ENCODE measurements around the gene ZCCHC7.
"Not testable (repeated sequence)": the region's sequence is repeated elsewhere in the genome, so short reads cannot be mapped to it uniquely, and the experiment has no call there.

Gene ZCCHC7

DNA sequence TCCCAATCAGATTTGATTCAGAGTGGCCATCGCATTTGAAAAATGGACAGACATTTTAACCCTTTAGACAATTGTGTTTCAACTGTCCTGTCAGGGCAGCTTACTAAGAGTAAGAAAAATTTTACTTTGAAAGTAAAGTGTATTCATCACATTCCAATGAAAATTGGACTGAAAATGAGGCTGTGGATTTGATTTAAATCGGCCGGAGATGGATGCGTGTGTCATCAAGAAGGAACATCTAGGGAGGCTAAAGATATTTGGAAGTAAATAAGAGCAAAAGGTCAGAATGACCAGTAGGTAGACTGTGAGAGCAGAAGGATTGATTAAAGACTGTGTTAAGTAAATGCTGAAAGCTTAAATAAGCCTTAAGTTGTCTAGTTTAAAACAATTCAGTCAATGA is 1.5 kb downstream of the ZCCHC7 start:
- DNase-seq, result no peak

DNA sequence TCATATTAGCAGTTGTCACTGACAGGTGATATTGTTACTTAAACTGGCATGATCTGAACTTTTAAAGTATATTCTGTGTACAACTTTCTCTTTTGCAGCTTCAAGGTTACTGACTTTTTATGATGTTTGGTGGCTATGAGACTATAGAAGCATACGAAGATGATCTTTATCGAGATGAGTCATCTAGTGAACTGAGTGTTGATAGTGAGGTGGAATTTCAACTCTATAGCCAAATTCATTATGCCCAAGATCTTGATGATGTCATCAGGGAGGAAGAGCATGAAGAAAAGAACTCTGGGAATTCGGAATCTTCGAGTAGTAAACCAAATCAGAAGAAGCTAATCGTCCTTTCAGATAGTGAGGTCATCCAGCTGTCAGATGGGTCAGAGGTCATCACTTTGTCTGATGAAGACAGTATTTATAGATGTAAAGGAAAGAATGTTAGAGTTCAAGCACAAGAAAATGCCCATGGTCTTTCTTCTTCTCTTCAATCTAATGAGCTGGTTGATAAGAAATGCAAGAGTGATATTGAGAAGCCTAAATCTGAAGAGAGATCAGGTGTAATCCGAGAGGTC is 5.9 kb downstream of the ZCCHC7 start:
- DNase-seq, result no peak

DNA sequence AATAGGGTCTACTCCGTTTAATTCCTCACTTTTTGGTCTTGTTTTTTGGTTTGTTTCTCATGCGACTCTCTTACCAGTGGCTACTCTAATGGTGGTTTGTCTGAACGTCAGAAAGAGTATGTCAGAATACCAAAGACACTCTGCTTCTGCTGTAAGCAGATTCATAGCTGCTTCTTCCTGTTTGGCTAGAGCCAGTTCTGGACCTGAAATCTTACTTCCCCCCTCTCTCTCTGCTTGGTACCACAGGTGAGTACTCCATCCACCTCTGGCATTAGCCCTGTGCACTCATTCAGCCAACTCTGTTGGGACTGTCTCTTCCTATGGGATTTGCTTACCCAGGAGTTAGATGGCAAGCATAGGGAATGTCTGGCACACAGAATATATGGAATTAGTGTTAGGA is 6.6 kb downstream of the ZCCHC7 start:
- DNase-seq, result no peak

DNA sequence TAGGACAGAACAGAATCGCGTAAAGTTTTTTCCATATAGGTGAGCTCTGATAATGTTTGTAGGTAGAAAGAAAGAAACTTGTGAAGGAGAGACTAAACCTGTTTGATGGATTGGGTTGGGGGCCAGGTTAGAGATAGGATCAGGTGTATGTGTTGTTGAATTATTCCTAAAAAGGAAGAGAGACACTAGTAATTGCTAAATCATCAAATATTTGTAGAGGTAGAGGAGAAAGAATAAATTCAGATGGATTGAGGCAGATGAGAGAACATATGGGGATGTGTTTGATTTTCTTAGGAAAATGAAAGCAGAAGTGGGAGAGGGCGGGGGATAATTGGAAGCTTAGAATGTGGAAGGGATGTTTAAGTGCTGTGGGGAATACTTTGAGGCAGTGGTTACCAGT is 7.7 kb downstream of the ZCCHC7 start:
- DNase-seq, result no peak

DNA sequence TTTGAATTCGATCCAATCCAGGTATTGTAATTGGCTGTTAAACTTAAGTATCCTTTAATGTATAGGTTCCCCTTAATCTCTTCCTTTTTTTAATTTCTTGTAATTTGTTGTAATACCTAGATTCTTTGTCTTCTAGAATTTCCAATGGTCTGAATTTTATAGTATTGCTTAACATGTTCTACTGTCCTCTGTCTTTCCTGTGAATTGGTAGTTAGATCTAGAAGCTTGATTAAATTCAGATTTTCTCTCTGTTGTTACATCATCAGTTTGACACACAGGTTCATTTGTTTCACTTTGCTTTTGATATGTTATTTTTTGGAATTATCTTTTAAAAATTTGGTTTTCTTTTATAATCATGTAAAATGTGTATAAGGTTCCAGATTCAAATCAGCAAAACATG is 13.8 kb downstream of the ZCCHC7 start:
- no peak for DNase-seq

DNA sequence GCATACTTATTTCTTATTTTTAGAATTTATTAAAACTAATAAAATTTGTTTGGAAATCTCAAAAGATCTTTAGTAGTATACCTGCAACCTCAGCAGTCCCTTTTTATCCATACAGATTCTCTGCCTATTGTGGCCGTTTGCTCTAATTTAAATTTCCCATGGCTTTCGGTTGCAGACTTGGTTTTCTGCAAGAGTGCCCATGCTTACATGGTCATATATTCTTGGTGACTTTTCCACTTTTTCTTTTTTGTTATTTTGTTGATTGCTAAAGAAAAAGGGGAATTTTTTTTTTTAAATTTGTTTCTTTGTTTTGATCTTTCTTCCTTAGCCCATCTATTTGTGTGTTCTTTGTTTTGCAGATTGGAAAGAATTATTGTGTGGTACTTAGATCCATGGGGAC is 20.6 kb downstream of the ZCCHC7 start:
- DNase-seq, result no peak

DNA sequence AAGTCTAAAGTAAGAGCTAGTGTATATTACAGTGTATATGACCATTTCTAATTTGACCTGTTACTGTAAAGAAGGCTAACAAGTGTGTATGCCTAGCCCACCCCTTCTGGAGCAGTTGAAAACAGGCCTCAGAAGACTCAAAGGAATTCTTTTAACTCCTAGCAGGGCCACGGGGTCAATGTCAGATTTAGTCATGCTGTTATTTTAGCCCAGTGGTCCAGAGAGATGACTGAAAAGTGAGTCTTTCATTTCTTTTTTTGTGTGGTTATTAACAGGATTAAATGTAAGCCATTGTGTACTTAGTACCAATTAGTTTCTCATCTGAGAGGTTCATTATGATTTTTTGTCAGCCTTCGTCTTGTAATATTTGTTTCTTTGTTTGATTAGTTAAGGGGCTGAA is 24.4 kb downstream of the ZCCHC7 start:
- DNase-seq, result no peak

DNA sequence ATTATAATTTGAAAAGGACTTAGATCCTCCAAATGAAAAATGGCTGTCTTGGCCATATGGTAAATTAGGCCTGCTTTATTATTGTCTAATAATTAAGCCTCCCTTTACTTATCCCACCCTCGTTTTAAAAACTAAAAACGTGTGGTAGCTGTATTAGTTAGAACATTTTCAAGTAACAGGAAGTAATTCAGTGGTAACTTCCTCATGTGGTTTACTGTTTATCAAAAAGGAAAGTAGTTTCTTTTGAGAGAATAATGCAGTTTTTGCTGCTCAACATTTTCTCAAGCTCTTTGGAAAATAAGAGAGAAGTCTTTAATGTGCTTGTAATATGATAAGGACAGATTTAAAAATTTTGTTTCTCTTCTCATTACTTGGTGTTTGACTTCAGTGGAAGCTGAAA is 26.0 kb downstream of the ZCCHC7 start:
- no peak for DNase-seq

DNA sequence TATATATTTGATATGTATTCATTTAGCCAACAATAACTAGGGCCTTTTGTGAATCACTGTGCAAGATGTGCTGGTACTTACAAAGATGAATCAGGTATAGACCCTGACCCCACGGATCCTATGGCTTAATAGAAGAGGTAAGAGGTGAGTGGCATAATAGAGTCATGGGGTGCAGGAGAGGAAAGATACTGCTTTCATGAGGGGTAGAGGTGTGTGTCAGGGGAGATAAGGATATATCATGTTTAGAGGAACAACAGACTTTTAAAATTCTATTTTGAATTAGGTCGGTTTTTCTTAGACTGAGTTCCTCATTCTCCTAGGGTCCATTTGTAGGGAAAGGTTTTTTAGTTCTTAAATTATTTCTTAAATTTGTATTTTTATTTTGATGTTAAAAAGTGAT is 27.8 kb downstream of the ZCCHC7 start:
- DNase-seq, result no peak

DNA sequence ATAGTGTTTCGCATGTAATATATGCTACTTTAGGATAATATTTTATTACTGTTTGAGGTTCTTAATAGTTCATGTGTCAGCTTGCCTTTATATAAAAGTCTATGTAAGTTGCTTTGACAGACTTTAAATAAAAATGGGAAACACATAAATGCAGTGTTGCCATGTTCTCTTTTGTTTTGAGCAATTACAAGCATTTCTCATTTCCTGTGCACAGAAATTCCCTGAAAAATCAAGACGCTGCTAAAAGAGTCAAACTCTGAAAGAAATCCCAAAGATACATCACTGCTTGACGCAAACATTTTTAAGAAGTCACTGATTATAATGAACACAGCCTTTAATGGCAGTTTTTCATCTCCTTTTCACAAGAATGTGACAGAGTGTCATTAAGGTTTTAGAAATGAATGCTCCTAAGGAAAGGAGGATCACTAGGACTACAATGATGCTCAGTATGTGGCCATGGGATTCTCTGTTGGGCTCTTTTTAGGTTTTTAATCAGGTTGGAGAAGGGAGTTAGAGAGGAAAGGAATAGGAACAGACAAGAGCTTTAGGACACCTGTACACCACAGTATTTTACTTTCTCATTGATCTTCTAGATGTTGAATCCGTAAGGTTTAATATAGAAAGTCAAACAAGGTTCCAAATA is 29.4 kb downstream of the ZCCHC7 start:
- no peak for DNase-seq

DNA sequence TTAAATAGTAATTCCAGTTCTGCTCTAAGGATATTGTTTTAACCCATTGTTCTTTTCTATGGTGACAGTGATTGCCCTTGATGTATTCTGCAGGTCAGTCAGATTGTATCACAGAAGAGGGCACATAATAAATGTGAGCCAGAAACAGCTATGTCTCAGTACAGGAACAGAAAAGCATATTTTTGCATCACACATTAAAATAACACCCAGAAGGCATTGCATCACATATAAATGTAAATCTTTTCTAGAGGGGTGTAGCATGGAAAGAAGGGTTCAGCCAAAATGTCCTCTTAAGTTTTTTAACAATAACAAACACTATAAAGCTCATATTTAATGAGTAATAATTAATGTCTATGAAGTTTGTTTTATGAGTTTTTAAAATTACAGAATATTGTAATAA is 30.0 kb downstream of the ZCCHC7 start:
- no peak for DNase-seq

DNA sequence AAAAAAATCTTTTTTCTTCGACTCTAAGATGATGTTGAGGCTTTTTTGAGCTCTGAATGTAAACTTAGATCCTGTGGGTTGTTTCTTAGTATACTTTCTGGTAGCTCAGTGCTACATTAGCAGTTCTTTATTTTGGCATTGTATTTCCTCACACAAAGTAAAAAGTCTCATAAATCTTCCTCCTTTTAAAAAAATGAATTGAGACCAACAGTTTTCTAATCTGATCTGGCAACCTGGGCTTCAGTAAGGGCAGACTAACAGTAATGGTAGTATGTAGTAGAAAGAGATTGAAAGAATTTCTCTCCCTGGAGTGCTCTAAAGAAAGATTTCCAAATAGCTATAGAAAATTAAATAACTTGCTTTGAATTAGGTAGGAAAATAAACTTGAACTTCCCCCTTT is 31.4 kb downstream of the ZCCHC7 start:
- no peak for DNase-seq

DNA sequence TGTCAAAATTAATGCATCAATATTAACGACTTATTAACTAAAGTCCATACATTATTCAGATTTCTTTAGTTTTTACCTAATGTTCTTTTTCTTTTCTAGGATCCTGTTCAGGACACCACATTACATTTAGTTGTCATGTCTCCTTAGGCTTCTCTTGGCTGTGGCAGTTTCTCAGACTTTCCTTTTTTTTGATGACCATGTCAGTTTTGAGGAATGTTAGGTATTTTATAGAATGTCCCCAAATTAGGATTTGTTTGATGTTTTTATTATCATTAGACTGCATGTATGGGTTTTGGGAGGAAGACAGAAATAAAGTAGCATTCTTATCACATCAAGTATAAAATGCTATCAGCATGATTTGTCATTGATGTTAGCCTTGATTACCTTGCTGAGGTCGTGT is 32.0 kb downstream of the ZCCHC7 start:
- no peak for DNase-seq

DNA sequence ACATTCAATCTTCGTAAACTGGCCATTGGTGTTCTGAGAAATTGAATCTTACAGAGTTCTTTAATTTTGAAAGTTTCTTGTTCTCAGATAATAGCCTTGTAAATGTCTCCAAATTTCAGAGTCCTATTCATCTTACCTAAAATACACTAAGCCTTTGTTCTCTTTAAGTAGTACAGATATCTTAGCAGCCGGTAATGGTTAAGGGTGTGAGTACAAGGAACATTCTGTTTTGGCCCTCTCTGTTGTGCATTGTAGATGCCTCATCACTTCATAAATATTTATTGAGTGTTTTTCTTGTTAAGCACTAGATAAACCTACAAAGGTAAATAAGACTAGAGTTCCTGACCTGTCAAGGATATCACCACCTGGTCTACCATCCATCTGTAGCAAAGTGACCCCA is 35.2 kb downstream of the ZCCHC7 start:
- no peak for DNase-seq

DNA sequence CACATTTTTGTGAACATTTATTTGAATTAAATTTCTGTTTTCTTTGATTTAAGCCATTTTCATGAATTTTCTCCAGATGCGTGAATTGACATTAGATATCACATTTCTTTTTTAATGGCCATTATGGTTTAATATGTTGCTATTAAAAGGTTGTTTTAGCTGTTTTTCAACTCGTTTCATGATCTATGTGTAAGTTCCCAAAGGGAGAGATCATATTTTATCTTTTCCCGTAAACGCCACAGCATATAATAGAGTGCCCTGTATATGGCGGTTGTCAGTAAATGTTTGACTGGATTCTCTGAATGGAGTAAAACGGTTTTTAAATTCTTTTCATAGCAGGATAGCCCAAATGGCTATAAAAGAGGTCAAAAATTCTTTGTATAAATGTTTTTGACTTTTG is 35.8 kb downstream of the ZCCHC7 start:
- DNase-seq, result no peak

DNA sequence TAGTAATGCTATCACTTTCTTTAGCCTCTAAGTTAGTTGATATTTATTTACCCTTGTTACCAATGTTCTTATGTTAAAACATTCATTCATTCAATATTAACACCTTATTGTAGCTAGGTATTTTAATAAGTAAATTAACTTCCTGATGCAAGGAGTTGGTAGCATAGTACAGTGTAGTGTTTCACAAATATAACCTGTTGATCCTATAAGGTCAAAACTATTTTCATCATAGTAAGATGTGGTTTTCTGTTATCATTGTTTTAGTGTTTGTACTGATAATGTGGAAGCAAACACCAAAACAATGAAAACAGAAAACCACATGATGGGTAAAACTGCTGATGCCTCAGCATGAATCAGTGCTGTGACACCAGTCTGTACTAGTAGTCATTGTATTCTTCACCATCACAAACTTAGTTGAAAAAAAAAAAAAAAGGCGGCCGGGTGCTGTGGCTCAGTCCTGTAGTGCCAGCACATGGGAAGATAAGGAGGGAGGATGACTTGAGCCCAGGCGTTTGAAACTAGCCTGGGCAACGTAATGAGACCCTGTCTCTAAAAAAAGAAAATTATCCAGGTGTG is 36.5 kb downstream of the ZCCHC7 start:
- no peak for DNase-seq

DNA sequence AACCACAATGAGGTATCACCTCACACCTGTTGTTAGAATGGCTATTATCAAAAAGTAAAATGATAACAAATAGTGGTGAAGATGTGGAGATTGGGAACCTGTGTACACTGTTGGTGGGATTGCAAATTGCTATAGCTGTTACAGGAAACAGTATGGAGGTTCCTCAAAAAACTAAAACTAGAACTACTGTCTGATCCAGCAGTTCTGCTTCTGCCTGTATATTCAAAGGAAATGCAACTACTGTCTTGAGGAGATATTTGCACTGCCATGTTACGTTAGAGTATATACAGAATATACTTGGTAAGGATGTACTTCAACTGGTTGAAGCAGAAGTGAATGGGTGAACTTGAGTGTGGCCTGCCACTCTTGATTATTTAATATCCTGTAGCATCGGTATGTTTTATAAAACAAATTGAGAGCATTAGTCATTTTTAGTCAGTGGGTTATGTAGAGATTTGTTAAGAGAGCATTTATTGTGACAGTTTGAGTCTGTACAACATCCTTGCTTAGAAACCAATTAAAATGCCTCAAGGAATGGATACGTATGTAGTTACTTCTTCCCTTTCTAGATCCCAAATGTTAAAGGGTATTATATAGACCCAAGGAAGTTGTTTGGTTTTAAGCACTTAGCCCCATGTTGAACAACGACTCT is 37.5 kb downstream of the ZCCHC7 start:
- DNase-seq, result no peak

DNA sequence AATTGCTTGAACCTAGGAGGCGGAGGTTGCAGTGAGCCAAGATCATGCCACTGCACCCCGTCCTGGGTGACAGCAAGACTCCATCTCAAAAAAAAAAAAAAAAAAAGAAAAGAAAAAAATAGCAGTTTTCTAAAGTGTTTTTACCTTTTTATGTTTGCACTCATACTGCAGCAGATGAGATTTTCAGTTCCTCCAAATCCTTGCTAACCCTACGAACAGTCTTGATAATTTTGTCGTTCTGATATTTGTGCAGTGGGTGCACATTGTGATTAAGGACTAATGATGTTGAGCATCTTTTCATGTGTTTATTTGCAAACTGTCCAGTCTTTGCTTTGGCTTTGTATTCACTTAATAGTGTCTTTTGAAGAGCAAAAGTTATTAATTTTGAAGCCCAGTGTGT is 42.9 kb downstream of the ZCCHC7 start:
- no peak for DNase-seq

DNA sequence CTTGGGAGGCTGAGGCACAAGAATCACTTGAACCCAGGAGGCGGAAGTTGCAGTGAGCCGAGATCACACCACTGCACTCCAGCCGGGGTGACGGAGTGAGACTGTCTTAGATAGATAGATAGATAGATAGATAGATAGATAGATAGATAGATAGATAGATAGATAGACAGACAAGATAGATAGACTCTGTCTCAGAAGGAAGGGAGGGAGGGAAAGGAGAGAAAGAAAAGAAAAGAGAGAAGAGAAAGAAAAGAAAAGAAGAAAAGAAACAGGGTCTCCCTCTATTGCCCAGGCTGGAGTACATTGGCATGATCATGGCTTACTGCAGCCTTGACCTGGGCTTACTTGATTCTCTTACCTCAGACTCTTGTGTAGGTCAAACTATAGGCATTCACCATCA is 44.0 kb downstream of the ZCCHC7 start:
- not testable (repeated sequence) for DNase-seq

DNA sequence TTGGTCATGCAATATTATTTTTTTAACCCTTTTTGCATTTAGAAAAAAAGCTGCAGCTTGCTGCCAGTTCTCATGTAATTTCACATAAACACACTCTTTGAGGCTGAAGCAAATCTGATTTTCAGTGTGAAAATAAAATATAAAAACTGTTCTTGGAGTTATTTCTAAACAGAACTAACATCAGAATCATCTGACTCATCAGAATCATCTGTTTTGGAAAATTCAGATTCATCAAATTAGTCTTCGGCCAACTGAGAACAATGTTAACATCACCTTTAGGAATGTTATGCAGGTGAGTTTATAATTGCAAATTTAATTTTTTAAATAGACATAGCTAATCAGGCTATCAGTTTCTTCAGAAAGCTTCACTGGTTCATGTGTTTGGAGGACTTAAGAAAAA is 45.3 kb downstream of the ZCCHC7 start:
- no peak for DNase-seq

DNA sequence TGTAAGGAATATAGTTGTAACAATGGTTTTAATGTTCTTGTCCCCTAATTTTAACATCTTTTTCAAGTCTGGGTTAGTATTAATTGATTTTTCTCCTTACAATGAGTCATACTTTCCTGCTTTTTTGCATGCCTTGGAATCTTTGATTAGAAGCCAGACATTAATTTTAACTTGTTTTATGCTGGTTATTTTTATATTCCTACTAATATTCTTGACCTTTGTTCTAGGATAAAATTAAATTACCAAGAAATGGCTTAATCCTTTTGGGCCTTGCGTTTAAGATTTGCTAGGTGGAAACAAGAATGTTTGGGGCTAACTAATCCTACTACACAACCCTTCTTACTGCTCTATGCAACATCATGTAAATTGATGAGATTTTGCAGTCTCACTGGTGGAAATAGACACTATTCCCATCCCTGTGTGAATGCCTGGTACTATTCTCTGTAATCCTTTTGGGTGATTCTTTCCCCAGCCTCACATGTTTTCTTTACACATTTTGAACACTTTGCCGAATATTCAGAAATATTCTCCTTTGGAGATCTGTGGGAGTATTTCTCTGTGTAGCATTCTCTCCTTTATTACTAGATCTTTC is 47.2 kb downstream of the ZCCHC7 start:
- DNase-seq, result no peak

DNA sequence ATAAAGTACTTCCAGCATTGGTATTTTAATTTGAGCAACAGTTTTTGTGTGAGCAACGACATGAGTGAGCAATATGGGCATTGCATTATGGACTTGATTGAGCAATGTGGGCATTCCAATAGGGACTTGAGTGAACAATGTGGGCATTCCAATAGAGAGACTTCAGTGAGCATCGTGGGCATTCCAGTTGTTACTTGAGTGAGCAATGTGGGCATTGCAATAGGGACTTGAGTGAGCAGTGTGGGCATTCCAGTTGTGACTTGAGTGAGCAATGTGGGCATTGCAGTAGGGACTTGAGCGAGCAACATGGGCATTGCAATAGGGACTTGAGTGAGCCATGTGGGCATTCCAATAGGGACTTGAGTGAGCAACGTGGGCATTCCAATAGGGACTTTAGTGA is 52.2 kb downstream of the ZCCHC7 start:
- no peak for DNase-seq

DNA sequence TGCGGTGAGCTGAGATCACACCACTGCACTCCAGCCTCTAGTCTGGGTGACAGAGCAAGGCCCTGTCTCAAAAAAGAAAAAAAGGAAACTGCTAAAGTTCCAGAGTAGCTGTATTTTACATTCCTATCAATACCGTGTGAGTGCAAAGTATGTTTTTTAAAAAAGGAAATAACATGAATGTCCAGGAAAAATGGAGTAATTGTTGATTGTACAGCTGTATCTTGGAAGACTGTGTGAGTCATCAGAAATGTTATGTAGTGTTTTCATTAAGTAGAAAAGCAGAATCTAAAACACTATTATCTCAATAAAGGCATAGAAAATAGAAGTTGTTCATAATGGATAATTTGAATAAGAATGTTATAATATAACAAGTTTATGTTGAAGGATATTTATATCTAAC is 53.9 kb downstream of the ZCCHC7 start:
- DNase-seq, result no peak

DNA sequence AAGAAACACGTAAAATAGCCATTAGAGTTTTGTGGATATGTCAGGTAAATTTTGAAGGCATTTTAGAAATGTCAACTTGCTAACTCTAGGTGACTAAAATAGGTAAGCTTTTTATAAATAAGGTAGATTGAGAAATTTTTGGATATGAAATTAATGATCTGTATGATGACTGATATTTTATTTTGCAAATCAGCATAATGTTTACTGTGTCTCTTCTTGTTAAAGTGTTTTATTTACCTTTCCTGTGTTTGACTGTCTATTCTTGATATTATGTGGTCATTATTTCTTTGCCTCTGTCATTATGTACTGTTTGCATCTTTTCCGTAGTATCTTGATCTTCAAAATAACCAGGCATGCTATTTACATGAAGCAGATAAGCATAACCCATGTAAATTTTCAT is 58.4 kb downstream of the ZCCHC7 start:
- DNase-seq, result no peak

Data from NCI-H1436 treated with DMSO at 0.1 percent for 48 hours (cell line).